Keratinocyte (primary cell): Measurements from ENCODE around the gene TDP1. TPM values are rescaled to one million over a fixed set of nuclear protein-coding genes. Genes with fewer than 3 reads are reported as not detected.

Experiments used
- DNase-seq: peaks from one replicate; pipeline ENCODE4 v3.0.0-alpha.2; 2011; ENCODE audit warnings: low read depth, missing footprints, low spot score
- FAIRE-seq: peaks from 2 replicates; lab custom pipeline; 2011; peaks lifted over from hg19 to GRCh38; lab: Jason Lieb, UNC
- H2AFZ ChIP-seq: 2 replicates; pipeline ENCODE4 v1.6.0; 2012; ENCODE audit warnings: low read length, control low read depth, inconsistent platforms; ENCODE audit not compliant: control insufficient read depth
- H3K27ac ChIP-seq: 2 replicates; pipeline ENCODE4 v1.5.1; 2011; ENCODE audit warnings: low read length; ENCODE audit not compliant: control insufficient read depth, insufficient read depth
- H3K27me3 ChIP-seq: 3 replicates; pipeline ENCODE4 v1.6.0; 2011; ENCODE audit warnings: low read length; ENCODE audit not compliant: control insufficient read depth, insufficient read depth; ENCODE audit errors: extremely low read depth
- H3K36me3 ChIP-seq, 2 experiments: 2 replicates in 1 of 2; 3 replicates in 1 of 2; pipeline ENCODE4 v1.5.1; 2011; ENCODE audit warnings: low read length in 2 of 2, mild to moderate bottlenecking in 1 of 2; ENCODE audit not compliant: control insufficient read depth in 2 of 2, insufficient read depth in 2 of 2; ENCODE audit errors: extremely low read depth in 1 of 2
- H3K4me1 ChIP-seq: 3 replicates; pipeline ENCODE4 v1.5.1; 2011; ENCODE audit warnings: low read length; ENCODE audit not compliant: control insufficient read depth, insufficient read depth; ENCODE audit errors: extremely low read depth
- H3K4me2 ChIP-seq: 3 replicates; pipeline ENCODE4 v1.6.0; 2011; ENCODE audit warnings: low read depth, low read length; ENCODE audit not compliant: control insufficient read depth, insufficient read depth; ENCODE audit errors: extremely low read depth
- H3K4me3 ChIP-seq, 3 experiments: fragments of 200-600 bp in 1 of 3; sonication (generic) in 1 of 3; 2 replicates in 2 of 3; 3 replicates in 1 of 3; pipeline ENCODE4 v1.5.1; 2011 to 2016; ENCODE audit warnings: low read length in 3 of 3, mild to moderate bottlenecking in 3 of 3, control low read depth in 2 of 3, inconsistent platforms in 1 of 3, low read depth in 1 of 3, mixed read lengths in 1 of 3, mixed run types in 1 of 3, moderate library complexity in 1 of 3; ENCODE audit not compliant: control insufficient read depth in 2 of 3, insufficient read depth in 2 of 3; ENCODE audit errors: extremely low read depth in 1 of 3
- H3K79me2 ChIP-seq: 2 replicates; pipeline ENCODE4 v1.6.0; 2012; ENCODE audit warnings: low read length; ENCODE audit not compliant: control insufficient read depth, insufficient read depth
- H3K9ac ChIP-seq: 3 replicates; pipeline ENCODE4 v1.6.0; 2011; ENCODE audit warnings: low read length; ENCODE audit not compliant: control insufficient read depth, insufficient read depth; ENCODE audit errors: extremely low read depth
- H3K9me1 ChIP-seq: 3 replicates; pipeline ENCODE4 v1.6.0; 2011; ENCODE audit warnings: low read length; ENCODE audit not compliant: control insufficient read depth, insufficient read depth; ENCODE audit errors: extremely low read depth
- H3K9me3 ChIP-seq: 2 replicates; pipeline ENCODE4 v1.5.1; 2012; ENCODE audit warnings: low read depth, low read length; ENCODE audit not compliant: control insufficient read depth
- H4K20me1 ChIP-seq: 3 replicates; pipeline ENCODE4 v1.6.0; 2011; ENCODE audit warnings: low read length; ENCODE audit not compliant: control insufficient read depth, insufficient read depth; ENCODE audit errors: extremely low read depth
- EZH2 ChIP-seq: IDR thresholded peaks from one replicate; pipeline ENCODE4 v1.6.1; 2012; ENCODE audit warnings: inconsistent platforms, mild to moderate bottlenecking, low read length, moderate library complexity
- dilution Hi-C: fragments of 300-500 bp; cut with MboI; formaldehyde crosslinking; loops from one replicate; pipeline ENCODE4 v1.7.0; 2020; ENCODE audit warnings: low sequenced_read_pairs; ENCODE audit not compliant: extremely low pct_ligation_motif_present
- polyA plus RNA-seq, 5 experiments: library from polyadenylated mRNA; depleted of rRNA in 3 of 5; stranded (reverse) in 3 of 5; stranded (forward) in 1 of 5; unstranded in 1 of 5; fragments of >200 nt; gene quantifications; 1 replicate in 1 of 5; 2 replicates in 3 of 5; 3 replicates in 1 of 5; pipeline versions ENCODE4 v1.2.1 to v1.2.3, GENCODE V29; 2011 to 2012; ENCODE audit warnings: missing spikeins in 2 of 5, low read depth in 1 of 5, low replicate concordance in 1 of 5
- TF ChIP-seq, protein P1 (sequence below), 3 experiments: IDR thresholded peaks in 1 of 3; conservative IDR thresholded peaks in 1 of 3; optimal IDR thresholded peaks in 1 of 3; 2 replicates in 2 of 3; 3 replicates in 1 of 3; pipeline versions ENCODE3 to v1.5.1; 2011; ENCODE audit warnings: low read length in 3 of 3, mild to moderate bottlenecking in 3 of 3, moderate library complexity in 2 of 3, control low read depth in 1 of 3, inconsistent platforms in 1 of 3; ENCODE audit not compliant: insufficient read depth in 2 of 3; ENCODE audit errors: extremely low read depth in 1 of 3

TDP1 gene
- polyA plus RNA-seq, 1 donor (not counting 4 experiments of a cell fraction or from before 2014, with no cell fraction given), result 24.9 TPM

GRCh38 chr14:89947344-89947743, 8.4 kb upstream of the TDP1 start:
- FAIRE-seq, result no peak
- no peaks in the 10 kb centered on the region for H3K27me3 ChIP-seq
- H3K9me1 ChIP-seq, result no peaks in the 10 kb centered on the region
- H4K20me1 ChIP-seq, result no peaks in the 10 kb centered on the region
- H3K4me1 ChIP-seq, result no peaks in the 10 kb centered on the region
- H2AFZ ChIP-seq, result no peak overlapping the region
- no peak overlapping the region for H3K4me3 ChIP-seq
- no peak for DNase-seq
- H3K9ac ChIP-seq, result no peak overlapping the region
- no peaks in the 10 kb centered on the region for H3K36me3 ChIP-seq
- no peak overlapping the region for H3K4me2 ChIP-seq
- H3K79me2 ChIP-seq, result no peaks in the 10 kb centered on the region
- no peak overlapping the region for H3K27ac ChIP-seq
- H3K9me3 ChIP-seq, result no peaks in the 10 kb centered on the region
- TF ChIP-seq, protein P1, sequence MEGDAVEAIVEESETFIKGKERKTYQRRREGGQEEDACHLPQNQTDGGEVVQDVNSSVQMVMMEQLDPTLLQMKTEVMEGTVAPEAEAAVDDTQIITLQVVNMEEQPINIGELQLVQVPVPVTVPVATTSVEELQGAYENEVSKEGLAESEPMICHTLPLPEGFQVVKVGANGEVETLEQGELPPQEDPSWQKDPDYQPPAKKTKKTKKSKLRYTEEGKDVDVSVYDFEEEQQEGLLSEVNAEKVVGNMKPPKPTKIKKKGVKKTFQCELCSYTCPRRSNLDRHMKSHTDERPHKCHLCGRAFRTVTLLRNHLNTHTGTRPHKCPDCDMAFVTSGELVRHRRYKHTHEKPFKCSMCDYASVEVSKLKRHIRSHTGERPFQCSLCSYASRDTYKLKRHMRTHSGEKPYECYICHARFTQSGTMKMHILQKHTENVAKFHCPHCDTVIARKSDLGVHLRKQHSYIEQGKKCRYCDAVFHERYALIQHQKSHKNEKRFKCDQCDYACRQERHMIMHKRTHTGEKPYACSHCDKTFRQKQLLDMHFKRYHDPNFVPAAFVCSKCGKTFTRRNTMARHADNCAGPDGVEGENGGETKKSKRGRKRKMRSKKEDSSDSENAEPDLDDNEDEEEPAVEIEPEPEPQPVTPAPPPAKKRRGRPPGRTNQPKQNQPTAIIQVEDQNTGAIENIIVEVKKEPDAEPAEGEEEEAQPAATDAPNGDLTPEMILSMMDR (optimal IDR thresholded peaks at IDR 0.05 in 1 of 3, IDR thresholded peaks at IDR 0.05 in 1 of 3, conservative IDR thresholded peaks at IDR 0.05 in 1 of 3; ENCODE audit: extremely low read depth in 1 of 3, insufficient read depth in 2 of 3, low read length in 3 of 3), result no peak
- TF ChIP-seq EZH2, result no peak
- dilution Hi-C loops, result no loop called here

- dilution Hi-C loops, result no loop called here
- no peak overlapping the region for H3K27ac ChIP-seq
- H3K36me3 ChIP-seq, result no peaks in the 10 kb centered on the region
- H3K9me1 ChIP-seq, result no peaks in the 10 kb centered on the region
- TF ChIP-seq EZH2, result no peak
- TF ChIP-seq, protein P1 (optimal IDR thresholded peaks at IDR 0.05 in 1 of 3, IDR thresholded peaks at IDR 0.05 in 1 of 3, conservative IDR thresholded peaks at IDR 0.05 in 1 of 3; ENCODE audit: extremely low read depth in 1 of 3, insufficient read depth in 2 of 3, low read length in 3 of 3), result no peak
- H3K79me2 ChIP-seq, result peaks cover 8% of the 10 kb centered on the region
- no peak overlapping the region for H3K4me2 ChIP-seq
- no peak overlapping the region for H3K4me3 ChIP-seq
- H2AFZ ChIP-seq, result no peak overlapping the region
- H3K27me3 ChIP-seq, result no peaks in the 10 kb centered on the region
- H4K20me1 ChIP-seq, result no peaks in the 10 kb centered on the region
- FAIRE-seq, result no peak
- no peaks in the 10 kb centered on the region for H3K9me3 ChIP-seq
- peaks cover 15% of the 10 kb centered on the region for H3K4me1 ChIP-seq
- DNase-seq, result no peak
- H3K9ac ChIP-seq, result no peak overlapping the region
These were observed 3.2 kb upstream of the TDP1 start for GRCh38 chr14:89952576-89952975.
